B cell (primary cell): ENCODE data around the gene ZNF354C. TPM values are rescaled to one million over a fixed set of nuclear protein-coding genes. Genes with fewer than 3 reads are reported as not detected.

Source experiments
- ATAC-seq: fragments of 200-7000 bp; cut with Tn5 transposase; one replicate; pipeline ENCODE4 v1.10.0; 2021; ENCODE audit warnings: low read depth, mild to moderate bottlenecking, moderate number of reproducible peaks, moderate library complexity
- CTCF ChIA-PET: fragments of 350-600 bp; sonication (Branson Sonifier 250); formaldehyde crosslinking; loops from one replicate; lab custom pipeline; 2021; ENCODE audit warnings: antibody characterized with exemption, inconsistent platforms; lab: Charles Lee
- POLR2A ChIA-PET: fragments of 350-600 bp; sonication (Branson Sonifier 250); formaldehyde crosslinking; loops from one replicate; lab custom pipeline; 2021; ENCODE audit warnings: antibody characterized with exemption; lab: Charles Lee
- DNase-seq: peaks from one replicate; pipeline ENCODE4 v3.0.0; 2013
- H2AFZ ChIP-seq: 2 replicates; pipeline ENCODE4 v1.6.1; 2012; ENCODE audit warnings: mild to moderate bottlenecking, low read depth, low read length; ENCODE audit not compliant: insufficient read depth, poor library complexity, severe bottlenecking
- H3K27ac ChIP-seq, 2 donors: 1 replicate in 1 of 2; 2 replicates in 1 of 2; pipeline ENCODE4 v1.5.1; 2012 to 2013; ENCODE audit warnings: low read length in 2 of 2, mild to moderate bottlenecking in 2 of 2, moderate library complexity in 1 of 2
- H3K27me3 ChIP-seq, 4 experiments: fragments of 200-600 bp in 1 of 4; sonication (generic) in 1 of 4; replicated peaks in 1 of 4; 1 replicate in 2 of 4; 2 replicates in 2 of 4; pipeline versions ENCODE4 v1.6.1 to v1.7.0; 2013 to 2016; ENCODE audit warnings: low read length in 3 of 4, mild to moderate bottlenecking in 2 of 4, mixed read lengths in 1 of 4, moderate library complexity in 1 of 4; ENCODE audit not compliant: insufficient read depth in 4 of 4, control insufficient read depth in 3 of 4; ENCODE audit errors: control extremely low read depth in 1 of 4
- H3K36me3 ChIP-seq, 2 experiments: replicated peaks in 1 of 2; 1 replicate in 1 of 2; 2 replicates in 1 of 2; pipeline versions ENCODE4 v1.6.1 to v1.7.1; 2013; ENCODE audit warnings: low read length in 1 of 2; ENCODE audit not compliant: insufficient read depth in 2 of 2, control insufficient read depth in 1 of 2; ENCODE audit errors: control extremely low read depth in 1 of 2, extremely low read depth in 1 of 2
- H3K4me1 ChIP-seq, 2 donors: fragments of 200-600 bp in 1 of 2; sonication (generic) in 1 of 2; 1 replicate in 1 of 2; 2 replicates in 1 of 2; pipeline versions ENCODE4 v1.5.1 to v1.6.1; 2013 to 2017; ENCODE audit warnings: low read length in 2 of 2; ENCODE audit not compliant: control insufficient read depth in 2 of 2, insufficient read depth in 2 of 2
- H3K4me2 ChIP-seq: replicated peaks from 2 replicates; pipeline ENCODE3; 2012; ENCODE audit warnings: mild to moderate bottlenecking, low read depth, low read length; ENCODE audit not compliant: poor library complexity, severe bottlenecking
- H3K4me3 ChIP-seq, 5 experiments: fragments of 200-600 bp in 1 of 5; sonication (generic) in 1 of 5; 1 replicate in 3 of 5; 2 replicates in 2 of 5; pipeline versions ENCODE4 v1.5.1 to v1.7.0; 2011 to 2016; ENCODE audit warnings: low read length in 4 of 5, mild to moderate bottlenecking in 4 of 5, low read depth in 2 of 5, control low read depth in 1 of 5, moderate library complexity in 1 of 5; ENCODE audit not compliant: insufficient read depth in 1 of 5; ENCODE audit errors: control extremely low read depth in 1 of 5, extremely low read depth in 1 of 5
- H3K79me2 ChIP-seq: fragments of 200-600 bp; sonication (generic); one replicate; pipeline ENCODE4 v1.6.0; 2016; ENCODE audit warnings: low read length; ENCODE audit not compliant: control insufficient read depth, insufficient read depth
- H3K9ac ChIP-seq: fragments of 200-600 bp; sonication (generic); 2 replicates; pipeline ENCODE4 v1.6.1; 2017; ENCODE audit warnings: mild to moderate bottlenecking, low read length, moderate library complexity
- H3K9me3 ChIP-seq, 3 donors: one replicate each; pipeline versions ENCODE4 v1.6.1 to v1.7.1; 2013; ENCODE audit warnings: low read length in 2 of 3; ENCODE audit not compliant: control insufficient read depth in 2 of 3, insufficient read depth in 1 of 3; ENCODE audit errors: control extremely low read depth in 1 of 3
- H4K20me1 ChIP-seq: 2 replicates; pipeline ENCODE4 v1.6.0; 2012; ENCODE audit warnings: mild to moderate bottlenecking, low read length; ENCODE audit not compliant: insufficient read depth, control insufficient read depth, poor library complexity, severe bottlenecking
- H3K27ac Mint-ChIP-seq: one replicate; pipeline ENCODE4 v1.8.0; 2021; ENCODE audit warnings: mixed read lengths
- H3K27me3 Mint-ChIP-seq: one replicate; pipeline ENCODE4 v1.8.0; 2021; ENCODE audit warnings: mixed read lengths
- H3K4me1 Mint-ChIP-seq: one replicate; pipeline ENCODE4 v1.8.0; 2021; ENCODE audit warnings: mixed read lengths
- H3K4me3 Mint-ChIP-seq: one replicate; pipeline ENCODE4 v1.8.0; 2021; ENCODE audit warnings: mixed read lengths
- H3K9me3 Mint-ChIP-seq: one replicate; pipeline ENCODE4 v1.8.0; 2022; ENCODE audit warnings: mixed read lengths; ENCODE audit not compliant: insufficient read depth
- CTCF ChIP-seq: fragments of 200-600 bp; IDR thresholded peaks from one replicate; pipeline ENCODE4 v1.8.0; 2022; ENCODE audit warnings: antibody characterized with exemption, mild to moderate bottlenecking
- EZH2 ChIP-seq: IDR thresholded peaks from 2 replicates; pipeline ENCODE4 v1.6.1; 2012; ENCODE audit warnings: borderline replicate concordance, low read depth, mild to moderate bottlenecking, moderate library complexity, low read length; ENCODE audit not compliant: insufficient read depth, poor library complexity, severe bottlenecking
- WGBS: methylation state at CpG from one replicate; pipeline ENCODE4 v1.1.5; 2013; ENCODE audit warnings: missing lambda C conversion rate; ENCODE audit not compliant: insufficient coverage; 5-methylcytosine and 5-hydroxymethylcytosine counted together
- intact Hi-C: fragments of 100-400 bp; cut with micrococcal nuclease; formaldehyde crosslinking; loops from one replicate; pipeline ENCODE4 v1.10.0; 2022
- polyA plus RNA-seq: library from polyadenylated mRNA; depleted of rRNA; stranded (reverse); fragments of >200 nt; gene quantifications from 2 replicates; pipeline ENCODE4 v1.2.3, GENCODE V29; 2012
- total RNA-seq, 2 donors: library from RNA; stranded (reverse); fragments of 120-200 nt in 1 of 2; gene quantifications; 1 replicate in 1 of 2; 2 replicates in 1 of 2; pipeline versions ENCODE4 v1.2.3 to v1.2.4, GENCODE V29; 2013 to 2022

ZNF354C gene
- total and polyA plus RNA-seq, 2 donors (not counting 1 experiment from before 2014, with no cell fraction given), result 2.2 to 9.5 TPM

GRCh38 chr5:179124273-179124852 lies 64.2 kb downstream of the ZNF354C start:
- H3K4me1 ChIP-seq, result no peaks in the 10 kb centered on the region
- no peaks in the 10 kb centered on the region for H3K36me3 ChIP-seq
- POLR2A ChIA-PET, result no interaction called here
- intact Hi-C loops, result no loop called here
- H2AFZ ChIP-seq, result no peak overlapping the region
- H3K9me3 ChIP-seq, result peaks cover 0 to 81% (median 0%) of the 10 kb centered on the region in 3 donors
- no peak overlapping the region for H3K4me3 ChIP-seq
- Mint-ChIP-seq H3K27me3 (no peaks in the 10 kb centered on the region), H3K4me3 (no peak overlapping the region), H3K9me3 (no peaks in the 10 kb centered on the region), H3K27ac (no peak overlapping the region), H3K4me1 (no peaks in the 10 kb centered on the region)
- no peak for TF ChIP-seq CTCF
- no peak for TF ChIP-seq EZH2
- DNase-seq (no peak), ATAC-seq (no peak)
- H3K27ac ChIP-seq, result no peak overlapping the region
- CTCF ChIA-PET, result no interaction called here
- no peaks in the 10 kb centered on the region for H3K27me3 ChIP-seq
- no peak overlapping the region for H3K9ac ChIP-seq
- H3K4me2 ChIP-seq, result no peak overlapping the region
- no peaks in the 10 kb centered on the region for H3K79me2 ChIP-seq
- no peaks in the 10 kb centered on the region for H4K20me1 ChIP-seq
- 94% methylated on average over 21 of the region's 21 CpGs for WGBS

GRCh38 chr5:179124853-179125788 lies 64.9 kb downstream of the ZNF354C start:
- H3K27ac ChIP-seq, result no peak overlapping the region
- H3K4me3 ChIP-seq, result no peak overlapping the region
- H3K36me3 ChIP-seq, result no peaks in the 10 kb centered on the region
- DNase-seq (no peak), ATAC-seq (no peak)
- H4K20me1 ChIP-seq, result no peaks in the 10 kb centered on the region
- intact Hi-C loops, result no loop called here
- Mint-ChIP-seq H3K4me1 (no peaks in the 10 kb centered on the region), H3K4me3 (no peak overlapping the region), H3K9me3 (no peaks in the 10 kb centered on the region), H3K27me3 (no peaks in the 10 kb centered on the region), H3K27ac (no peak overlapping the region)
- no peak overlapping the region for H2AFZ ChIP-seq
- H3K4me2 ChIP-seq, result no peak overlapping the region
- 95% methylated on average over 43 of the region's 43 CpGs for WGBS
- TF ChIP-seq EZH2, result no peak
- TF ChIP-seq CTCF, result no peak
- H3K9me3 ChIP-seq, result peaks cover 0 to 75% (median 0%) of the 10 kb centered on the region in 3 donors
- no peaks in the 10 kb centered on the region for H3K27me3 ChIP-seq
- H3K79me2 ChIP-seq, result no peaks in the 10 kb centered on the region
- H3K9ac ChIP-seq, result no peak overlapping the region
- ChIA-PET CTCF (no interaction called here), POLR2A (no interaction called here)
- H3K4me1 ChIP-seq, result no peaks in the 10 kb centered on the region
